ENCODE measurements around the gene NAA38.

DNA sequence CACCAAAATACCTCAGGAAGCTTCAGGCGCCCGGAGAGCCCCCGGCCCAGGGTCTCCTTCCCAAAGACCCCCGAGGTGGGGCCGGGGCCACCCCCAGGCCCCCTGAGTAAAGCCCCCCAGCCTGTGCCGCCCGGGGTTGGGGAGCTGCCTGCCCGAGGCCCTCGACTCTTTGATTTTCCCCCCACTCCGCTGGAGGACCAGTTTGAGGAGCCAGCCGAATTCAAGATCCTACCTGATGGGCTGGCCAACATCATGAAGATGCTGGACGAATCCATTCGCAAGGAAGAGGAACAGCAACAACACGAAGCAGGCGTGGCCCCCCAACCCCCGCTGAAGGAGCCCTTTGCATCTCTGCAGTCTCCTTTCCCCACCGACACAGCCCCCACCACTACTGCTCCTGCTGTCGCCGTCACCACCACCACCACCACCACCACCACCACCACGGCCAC, 9.2 kb downstream of the NAA38 start:
- TF ChIP-seq, protein P1, sequence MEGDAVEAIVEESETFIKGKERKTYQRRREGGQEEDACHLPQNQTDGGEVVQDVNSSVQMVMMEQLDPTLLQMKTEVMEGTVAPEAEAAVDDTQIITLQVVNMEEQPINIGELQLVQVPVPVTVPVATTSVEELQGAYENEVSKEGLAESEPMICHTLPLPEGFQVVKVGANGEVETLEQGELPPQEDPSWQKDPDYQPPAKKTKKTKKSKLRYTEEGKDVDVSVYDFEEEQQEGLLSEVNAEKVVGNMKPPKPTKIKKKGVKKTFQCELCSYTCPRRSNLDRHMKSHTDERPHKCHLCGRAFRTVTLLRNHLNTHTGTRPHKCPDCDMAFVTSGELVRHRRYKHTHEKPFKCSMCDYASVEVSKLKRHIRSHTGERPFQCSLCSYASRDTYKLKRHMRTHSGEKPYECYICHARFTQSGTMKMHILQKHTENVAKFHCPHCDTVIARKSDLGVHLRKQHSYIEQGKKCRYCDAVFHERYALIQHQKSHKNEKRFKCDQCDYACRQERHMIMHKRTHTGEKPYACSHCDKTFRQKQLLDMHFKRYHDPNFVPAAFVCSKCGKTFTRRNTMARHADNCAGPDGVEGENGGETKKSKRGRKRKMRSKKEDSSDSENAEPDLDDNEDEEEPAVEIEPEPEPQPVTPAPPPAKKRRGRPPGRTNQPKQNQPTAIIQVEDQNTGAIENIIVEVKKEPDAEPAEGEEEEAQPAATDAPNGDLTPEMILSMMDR (IDR thresholded peaks at IDR 0.05; ENCODE audit: insufficient read depth, low read depth, low read length), result no peak
- no peak for TF ChIP-seq EZH2 (IDR thresholded peaks at IDR 0.05; ENCODE audit: insufficient read depth, low read length)

Measured in astrocyte (in vitro differentiated cells and primary cell).